ENCODE measurements around the gene RPL41.

Gene RPL41

GRCh38 chr12:56104109-56104814 lies 12.2 kb upstream of the RPL41 start, which contains the start of gene PA2G4:
TSS of gene PA2G4 (plus strand) at chr12:56104559. CDS start at chr12:56104738, 179 bp downstream.
- Mint-ChIP-seq H3K9me3 (no peaks in the 10 kb centered on the region), H3K36me3 (ENCODE audit: low read depth) (peaks cover 46% of the 10 kb centered on the region), H3K4me1 (peaks cover 32% of the 10 kb centered on the region), H3K4me3 (peak within 1 kb of the TSS; percentile 93 to 95 (median 94)), H3K27me3 (ENCODE audit: low read depth) (no peaks in the 10 kb centered on the region), H3K27ac (peak within 1 kb of the TSS; percentile 90 to 97 (median 97))
- no peak for TF ChIP-seq CTCF (IDR thresholded peaks at IDR 0.05; ENCODE audit: unreplicated experiment in 3 of 3)

GRCh38 chr12:56104815-56105608 lies 11.4 kb upstream of the RPL41 start:
- H3K4me3 Mint-ChIP-seq, result peak overlapping the region; percentile 93 to 95 (median 94)
- peaks cover 44% of the 10 kb centered on the region for H3K36me3 Mint-ChIP-seq (ENCODE audit: low read depth)
- H3K27ac Mint-ChIP-seq, result peak overlapping the region; percentile 90 to 97 (median 97)
- no peaks in the 10 kb centered on the region for H3K9me3 Mint-ChIP-seq
- peaks cover 32% of the 10 kb centered on the region for H3K4me1 Mint-ChIP-seq
- no peaks in the 10 kb centered on the region for H3K27me3 Mint-ChIP-seq (ENCODE audit: low read depth)
- peak in 1 of 3 experiments; percentile 9 for TF ChIP-seq CTCF (IDR thresholded peaks at IDR 0.05; ENCODE audit: unreplicated experiment in 3 of 3)

GRCh38 chr12:56105609-56105902 lies 10.9 kb upstream of the RPL41 start:
- no peaks in the 10 kb centered on the region for H3K9me3 Mint-ChIP-seq
- H3K4me3 Mint-ChIP-seq, result peak overlapping the region; percentile 93 to 95 (median 94)
- peak overlapping the region; percentile 90 to 97 (median 97) for H3K27ac Mint-ChIP-seq
- peaks cover 48% of the 10 kb centered on the region for H3K36me3 Mint-ChIP-seq (ENCODE audit: low read depth)
- H3K27me3 Mint-ChIP-seq (ENCODE audit: low read depth), result no peaks in the 10 kb centered on the region
- no peak for TF ChIP-seq CTCF (IDR thresholded peaks at IDR 0.05; ENCODE audit: unreplicated experiment in 3 of 3)
- peaks cover 32% of the 10 kb centered on the region for H3K4me1 Mint-ChIP-seq

- H3K9me3 Mint-ChIP-seq, result no peaks in the 10 kb centered on the region
- TF ChIP-seq CTCF (IDR thresholded peaks at IDR 0.05; ENCODE audit: unreplicated experiment in 3 of 3), result no peak
- H3K27me3 Mint-ChIP-seq (ENCODE audit: low read depth), result no peaks in the 10 kb centered on the region
- H3K4me3 Mint-ChIP-seq, result peak overlapping the region; percentile 46 to 68 (median 54)
- peaks cover 32% of the 10 kb centered on the region for H3K4me1 Mint-ChIP-seq
- H3K36me3 Mint-ChIP-seq (ENCODE audit: low read depth), result peaks cover 55% of the 10 kb centered on the region
- no peak overlapping the region for H3K27ac Mint-ChIP-seq
Measured at GRCh38 chr12:56107242-56107641, 9.2 kb upstream of the RPL41 start.

GRCh38 chr12:56110571-56110970 lies 5.9 kb upstream of the RPL41 start:
- H3K4me1 Mint-ChIP-seq, result peaks cover 16% of the 10 kb centered on the region
- no peak overlapping the region for H3K4me3 Mint-ChIP-seq
- TF ChIP-seq CTCF (IDR thresholded peaks at IDR 0.05; ENCODE audit: unreplicated experiment in 3 of 3), result no peak
- no peaks in the 10 kb centered on the region for H3K27me3 Mint-ChIP-seq (ENCODE audit: low read depth)
- no peaks in the 10 kb centered on the region for H3K9me3 Mint-ChIP-seq
- no peak overlapping the region for H3K27ac Mint-ChIP-seq
- H3K36me3 Mint-ChIP-seq (ENCODE audit: low read depth), result peaks cover 76% of the 10 kb centered on the region
